ENCODE data around the gene ATP13A4. TPM values are rescaled to one million over a fixed set of nuclear protein-coding genes. Genes with fewer than 3 reads are reported as not detected.

ATP13A4 gene
- total and polyA plus RNA-seq, 5 donors, result 0.07 to 0.36 (median 0.25) TPM; not detected in 1

GRCh38 chr3:193515966-193516365 is 38.7 kb downstream of the ATP13A4 start:
- DNase-seq, result no peak
- no peaks in the 10 kb centered on the region for H3K9me3 ChIP-seq (ENCODE audit: control insufficient read depth, low read length)
- no peak overlapping the region for H3K4me3 ChIP-seq (ENCODE audit: low read length)
- no peak for ATAC-seq
- H3K4me1 ChIP-seq (ENCODE audit: control insufficient read depth, insufficient read depth, low read length), result no peaks in the 10 kb centered on the region
- H3K27ac ChIP-seq (ENCODE audit: low read length), result no peak overlapping the region
- H3K27me3 ChIP-seq (ENCODE audit: control insufficient read depth, insufficient read depth), result no peaks in the 10 kb centered on the region
- WGBS, result 69% methylated on average over 2 of the region's 2 CpGs
- intact Hi-C loops (cut with DNase I), result no loop called here

DNA sequence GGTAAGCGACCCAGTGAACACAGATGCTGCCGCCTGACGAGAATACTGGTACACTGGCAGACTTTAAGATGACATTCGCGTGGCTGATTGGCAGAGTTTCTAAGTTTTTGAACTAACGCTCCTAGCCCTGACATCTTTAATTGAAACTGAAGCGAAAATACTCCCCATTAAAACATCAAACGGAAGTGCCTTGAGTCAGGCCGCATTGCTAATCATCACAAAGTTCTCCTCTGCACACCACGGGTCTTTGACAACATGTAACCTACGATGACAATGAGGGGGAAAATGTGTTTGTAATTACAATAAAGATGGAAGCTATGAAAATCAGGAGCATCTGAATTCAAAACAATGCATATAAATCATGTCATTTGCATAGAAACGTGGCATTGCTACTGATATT is 44.5 kb downstream of the ATP13A4 start:
- Histone ChIP-seq H3K9me3 (ENCODE audit: control insufficient read depth, low read length) (no peaks in the 10 kb centered on the region), H3K27me3 (ENCODE audit: control insufficient read depth, insufficient read depth) (no peaks in the 10 kb centered on the region), H3K4me3 (ENCODE audit: low read length) (no peak overlapping the region), H3K27ac (ENCODE audit: low read length) (no peak overlapping the region), H3K4me1 (ENCODE audit: control insufficient read depth, insufficient read depth, low read length) (no peaks in the 10 kb centered on the region)
- DNase-seq (no peak), ATAC-seq (no peak)
- WGBS, result 79% methylated on average over 12 of the region's 12 CpGs
- intact Hi-C loops (cut with DNase I), result no loop called here

GRCh38 chr3:193509103-193509965 is 45.4 kb downstream of the ATP13A4 start:
- Histone ChIP-seq H3K4me1 (ENCODE audit: control insufficient read depth, insufficient read depth, low read length) (no peaks in the 10 kb centered on the region), H3K9me3 (ENCODE audit: control insufficient read depth, low read length) (no peaks in the 10 kb centered on the region), H3K27me3 (ENCODE audit: control insufficient read depth, insufficient read depth) (no peaks in the 10 kb centered on the region), H3K27ac (ENCODE audit: low read length) (no peak overlapping the region), H3K4me3 (ENCODE audit: low read length) (no peak overlapping the region)
- DNase-seq (no peak), ATAC-seq (no peak)
- intact Hi-C loops (cut with DNase I), result no loop called here
- WGBS, result 85% methylated on average over 4 of the region's 4 CpGs

- ATAC-seq, result no peak
- Histone ChIP-seq H3K27ac (ENCODE audit: low read length) (no peak overlapping the region), H3K9me3 (ENCODE audit: control insufficient read depth, low read length) (no peaks in the 10 kb centered on the region), H3K4me1 (ENCODE audit: control insufficient read depth, insufficient read depth, low read length) (no peaks in the 10 kb centered on the region), H3K4me3 (ENCODE audit: low read length) (no peak overlapping the region), H3K27me3 (ENCODE audit: control insufficient read depth, insufficient read depth) (no peaks in the 10 kb centered on the region)
- intact Hi-C loops (cut with DNase I), result no loop called here
- 95% methylated on average over 2 of the region's 2 CpGs for WGBS
- no peak for DNase-seq
Observed at GRCh38 chr3:193508108-193508507, 46.6 kb downstream of the ATP13A4 start.

DNA sequence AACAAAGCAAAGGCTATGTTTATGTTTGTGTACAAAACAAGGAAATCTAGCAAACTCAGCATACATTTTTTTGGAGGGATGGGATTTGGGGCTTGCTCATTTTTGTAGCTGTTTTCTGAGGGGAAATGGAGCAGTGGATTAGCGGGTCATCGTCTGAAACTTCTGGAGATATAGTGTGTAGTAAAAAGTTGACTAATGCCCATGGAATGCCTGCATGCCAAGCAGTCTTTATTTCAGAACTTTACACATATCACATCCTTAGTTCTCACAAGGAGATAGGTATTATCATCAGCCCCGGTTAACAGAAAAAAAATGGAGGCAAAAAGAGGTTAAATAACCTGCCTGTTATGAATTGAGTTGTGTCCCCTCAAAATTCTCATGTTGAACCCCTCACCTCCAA is 47.1 kb downstream of the ATP13A4 start:
- Histone ChIP-seq H3K27ac (ENCODE audit: low read length) (no peak overlapping the region), H3K27me3 (ENCODE audit: control insufficient read depth, insufficient read depth) (no peaks in the 10 kb centered on the region), H3K4me1 (ENCODE audit: control insufficient read depth, insufficient read depth, low read length) (no peaks in the 10 kb centered on the region), H3K4me3 (ENCODE audit: low read length) (no peak overlapping the region), H3K9me3 (ENCODE audit: control insufficient read depth, low read length) (no peaks in the 10 kb centered on the region)
- no peak for DNase-seq
- intact Hi-C loops (cut with DNase I), result no loop called here
- WGBS, result 64% methylated on average over 3 of the region's 3 CpGs
- ATAC-seq, result no peak

- Histone ChIP-seq H3K27ac (ENCODE audit: low read length) (no peak overlapping the region), H3K4me3 (ENCODE audit: low read length) (no peak overlapping the region), H3K4me1 (ENCODE audit: control insufficient read depth, insufficient read depth, low read length) (no peaks in the 10 kb centered on the region), H3K9me3 (ENCODE audit: control insufficient read depth, low read length) (no peaks in the 10 kb centered on the region), H3K27me3 (ENCODE audit: control insufficient read depth, insufficient read depth) (no peaks in the 10 kb centered on the region)
- 96% methylated on average over 1 of the region's 1 CpG for WGBS
- intact Hi-C loops (cut with DNase I), result no loop called here
- DNase-seq (no peak), ATAC-seq (no peak)
Observed at GRCh38 chr3:193506921-193507320, 47.8 kb downstream of the ATP13A4 start.

- ATAC-seq (no peak), DNase-seq (no peak)
- H3K4me1 ChIP-seq (ENCODE audit: control insufficient read depth, insufficient read depth, low read length), result no peaks in the 10 kb centered on the region
- no peak overlapping the region for H3K4me3 ChIP-seq (ENCODE audit: low read length)
- intact Hi-C loops (cut with DNase I), result no loop called here
- 71% methylated on average over 4 of the region's 4 CpGs for WGBS
- H3K9me3 ChIP-seq (ENCODE audit: control insufficient read depth, low read length), result no peaks in the 10 kb centered on the region
- no peak overlapping the region for H3K27ac ChIP-seq (ENCODE audit: low read length)
- no peaks in the 10 kb centered on the region for H3K27me3 ChIP-seq (ENCODE audit: control insufficient read depth, insufficient read depth)
Observed at GRCh38 chr3:193502871-193503270, 51.8 kb downstream of the ATP13A4 start.

DNA sequence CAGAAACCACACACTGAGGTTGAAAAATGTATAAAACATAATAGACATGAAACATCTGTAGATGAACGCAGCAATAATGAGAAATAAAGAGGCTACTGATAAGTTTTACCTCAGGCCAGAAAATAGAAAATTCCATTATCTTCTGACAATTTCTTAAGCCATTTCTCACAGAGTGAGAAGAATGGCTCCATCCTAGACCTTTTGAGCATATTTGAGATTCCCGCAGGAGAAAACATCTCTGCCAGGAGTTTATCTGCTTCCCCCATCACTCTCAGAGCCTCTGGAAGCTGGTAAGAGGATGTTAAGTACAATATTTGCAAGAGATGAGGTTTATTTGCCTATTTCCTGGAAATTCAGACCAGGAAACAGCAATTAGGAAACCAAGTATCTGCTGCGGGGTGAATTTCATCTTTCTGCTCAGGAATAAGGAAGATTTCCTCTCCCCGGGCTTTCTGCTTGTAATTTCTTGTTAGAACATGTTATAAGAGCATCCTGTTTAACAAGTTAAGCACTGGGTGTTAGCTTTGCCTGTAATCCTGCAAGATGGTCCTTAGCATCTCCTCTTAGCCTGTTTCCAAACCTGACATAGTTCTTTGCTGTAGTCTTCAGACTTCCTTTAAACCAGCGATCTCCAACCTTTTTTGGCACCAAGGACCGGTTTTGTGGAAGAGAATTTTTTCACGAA is 54.8 kb downstream of the ATP13A4 start:
- WGBS, result 53% methylated on average over 7 of the region's 7 CpGs
- no peaks in the 10 kb centered on the region for H3K9me3 ChIP-seq (ENCODE audit: control insufficient read depth, low read length)
- DNase-seq (no peak), ATAC-seq (no peak)
- intact Hi-C loops (cut with DNase I), result no loop called here
- no peak overlapping the region for H3K27ac ChIP-seq (ENCODE audit: low read length)
- H3K27me3 ChIP-seq (ENCODE audit: control insufficient read depth, insufficient read depth), result no peaks in the 10 kb centered on the region
- H3K4me1 ChIP-seq (ENCODE audit: control insufficient read depth, insufficient read depth, low read length), result no peaks in the 10 kb centered on the region
- H3K4me3 ChIP-seq (ENCODE audit: low read length), result no peak overlapping the region

GRCh38 chr3:193499136-193499770 is 55.4 kb downstream of the ATP13A4 start:
- DNase-seq (peak in 1 of 3 donors; percentile 13), ATAC-seq (peak; percentile 20 to 63)
- Histone ChIP-seq H3K27me3 (ENCODE audit: control insufficient read depth, insufficient read depth) (no peaks in the 10 kb centered on the region), H3K9me3 (ENCODE audit: control insufficient read depth, low read length) (no peaks in the 10 kb centered on the region), H3K27ac (ENCODE audit: low read length) (no peak overlapping the region), H3K4me1 (ENCODE audit: control insufficient read depth, insufficient read depth, low read length) (no peaks in the 10 kb centered on the region), H3K4me3 (ENCODE audit: low read length) (no peak overlapping the region)
- 45% methylated on average over 3 of the region's 3 CpGs for WGBS
- intact Hi-C loops (cut with DNase I), result no loop called here

- H3K4me1 ChIP-seq (ENCODE audit: control insufficient read depth, insufficient read depth, low read length), result no peaks in the 10 kb centered on the region
- intact Hi-C loops (cut with DNase I), result no loop called here
- H3K4me3 ChIP-seq (ENCODE audit: low read length), result no peak overlapping the region
- no peaks in the 10 kb centered on the region for H3K27me3 ChIP-seq (ENCODE audit: control insufficient read depth, insufficient read depth)
- no peaks in the 10 kb centered on the region for H3K9me3 ChIP-seq (ENCODE audit: control insufficient read depth, low read length)
- 67% methylated on average over 3 of the region's 3 CpGs for WGBS
- DNase-seq (no peak), ATAC-seq (no peak)
- no peak overlapping the region for H3K27ac ChIP-seq (ENCODE audit: low read length)
Observed at GRCh38 chr3:193498215-193498614, 56.5 kb downstream of the ATP13A4 start.

- no peak for DNase-seq
- Histone ChIP-seq H3K4me1 (ENCODE audit: control insufficient read depth, insufficient read depth, low read length) (no peaks in the 10 kb centered on the region), H3K27me3 (ENCODE audit: control insufficient read depth, insufficient read depth) (no peaks in the 10 kb centered on the region), H3K4me3 (ENCODE audit: low read length) (no peak overlapping the region), H3K9me3 (ENCODE audit: control insufficient read depth, low read length) (no peaks in the 10 kb centered on the region), H3K27ac (ENCODE audit: low read length) (no peak overlapping the region)
- WGBS, result 90% methylated on average over 6 of the region's 6 CpGs
- intact Hi-C loops (cut with DNase I), result no loop called here
- ATAC-seq, result no peak
Observed at GRCh38 chr3:193496658-193497057, 58.0 kb downstream of the ATP13A4 start.

Measured in right cardiac atrium (tissue), 5 donors.